Measurements from ENCODE around the gene ARID5B.

Gene ARID5B

GRCh38 chr10:62085821-62086220, 184.3 kb downstream of the ARID5B start:
- no peak for DNase-seq (ENCODE audit: low read depth in 1 of 2, low spot score in 1 of 2)

DNA sequence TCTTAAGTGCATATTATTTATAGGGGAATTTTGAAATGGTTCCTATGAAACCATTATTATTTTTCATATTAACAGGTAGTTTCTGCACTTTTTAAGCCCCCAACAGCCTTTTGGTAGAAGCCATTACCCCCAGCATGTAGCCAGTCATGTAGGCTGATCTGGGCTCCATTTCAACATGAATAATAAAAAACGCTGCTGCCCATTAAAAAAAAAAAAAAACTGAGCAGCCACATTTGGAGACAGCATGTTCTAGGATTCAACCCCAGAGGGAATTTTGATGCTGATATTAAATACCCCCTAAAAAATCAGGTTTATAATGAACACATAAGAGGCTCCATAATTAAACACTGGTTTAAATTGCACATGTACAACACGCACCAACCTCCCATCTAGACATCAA, 185.8 kb downstream of the ARID5B start:
- DNase-seq (ENCODE audit: low read depth in 1 of 2, low spot score in 1 of 2) = no peak

DNA sequence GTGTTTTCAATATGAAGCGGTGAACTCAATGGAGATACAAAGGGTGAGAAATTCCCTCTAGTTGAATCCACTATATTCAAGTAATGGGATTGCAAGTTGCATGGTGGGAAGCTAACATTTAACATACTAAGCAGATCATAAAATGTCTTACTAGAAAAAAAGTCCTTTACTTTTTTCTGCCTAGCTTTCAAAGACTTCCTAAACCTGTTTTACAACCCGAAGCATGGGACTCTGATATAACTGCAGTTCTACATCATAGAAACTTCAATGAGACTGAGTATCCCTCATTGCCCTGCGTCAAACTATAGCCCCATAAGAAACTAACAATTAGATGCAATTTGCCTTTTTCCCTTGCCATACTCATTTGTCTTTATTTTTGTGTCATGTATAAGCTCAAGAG, 187.3 kb downstream of the ARID5B start:
- no peak for DNase-seq (ENCODE audit: low read depth in 1 of 2, low spot score in 1 of 2)

DNA sequence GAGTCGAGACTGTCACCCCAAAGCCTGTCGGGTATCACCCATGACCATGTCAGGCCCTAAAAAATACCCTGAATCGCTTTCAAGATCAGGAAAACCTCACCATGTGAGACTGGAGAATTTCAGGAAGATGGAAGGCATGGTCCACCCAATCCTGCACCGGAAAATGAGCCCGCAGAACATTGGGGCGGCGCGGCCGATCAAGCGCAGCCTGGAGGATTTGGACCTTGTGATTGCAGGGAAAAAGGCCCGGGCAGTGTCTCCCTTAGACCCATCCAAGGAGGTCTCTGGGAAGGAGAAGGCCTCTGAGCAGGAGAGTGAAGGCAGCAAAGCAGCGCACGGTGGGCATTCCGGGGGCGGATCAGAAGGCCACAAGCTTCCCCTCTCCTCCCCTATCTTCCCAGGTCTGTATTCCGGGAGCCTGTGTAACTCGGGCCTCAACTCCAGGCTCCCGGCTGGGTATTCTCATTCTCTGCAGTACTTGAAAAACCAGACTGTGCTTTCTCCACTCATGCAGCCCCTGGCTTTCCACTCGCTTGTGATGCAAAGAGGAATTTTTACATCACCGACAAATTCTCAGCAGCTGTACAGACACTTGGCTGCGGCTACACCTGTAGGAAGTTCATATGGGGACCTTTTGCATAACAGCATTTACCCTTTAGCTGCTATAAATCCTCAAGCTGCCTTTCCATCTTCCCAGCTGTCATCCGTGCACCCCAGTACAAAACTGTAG, 191.0 kb downstream of the ARID5B start:
- DNase-seq (ENCODE audit: low read depth in 1 of 2, low spot score in 1 of 2) = no peak

- DNase-seq (ENCODE audit: low read depth in 1 of 2, low spot score in 1 of 2) = no peak
These were observed 192.4 kb downstream of the ARID5B start for GRCh38 chr10:62093863-62094291.

- DNase-seq (ENCODE audit: low read depth in 1 of 2, low spot score in 1 of 2) = no peak
These were observed 194.0 kb downstream of the ARID5B start for GRCh38 chr10:62095181-62096122.

DNA sequence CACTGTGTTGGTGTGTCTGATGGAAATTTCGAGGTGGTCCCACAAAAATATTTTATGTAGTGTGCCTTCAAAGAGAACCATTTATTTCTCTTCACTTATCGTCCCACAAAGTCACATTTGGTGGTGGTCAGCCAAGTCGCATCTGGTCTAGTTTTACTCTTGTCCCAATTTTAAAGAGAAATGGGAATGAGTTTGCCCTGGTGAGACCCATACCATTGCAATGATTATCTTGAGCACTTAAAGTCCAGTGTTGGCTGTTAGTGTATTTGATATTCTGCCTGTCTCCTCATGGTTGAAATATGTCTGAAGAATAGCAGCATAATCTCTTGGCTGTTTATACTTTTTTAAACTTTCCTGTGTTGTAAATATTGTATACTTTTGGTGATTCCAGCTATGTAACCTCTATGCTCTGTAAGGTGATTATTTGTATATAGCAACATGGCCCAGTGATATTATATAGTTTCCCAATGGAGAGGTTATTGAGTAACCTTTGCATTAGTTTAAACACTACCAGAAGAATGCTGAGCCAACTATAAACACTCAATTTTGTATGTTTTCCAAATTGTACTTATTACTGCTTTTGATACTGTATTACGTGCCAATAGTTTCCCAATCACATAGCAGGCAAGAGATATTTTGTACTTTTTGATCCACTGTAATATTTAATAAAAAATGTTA, 194.9 kb downstream of the ARID5B start:
- no peak for DNase-seq (ENCODE audit: low read depth in 1 of 2, low spot score in 1 of 2)

DNA sequence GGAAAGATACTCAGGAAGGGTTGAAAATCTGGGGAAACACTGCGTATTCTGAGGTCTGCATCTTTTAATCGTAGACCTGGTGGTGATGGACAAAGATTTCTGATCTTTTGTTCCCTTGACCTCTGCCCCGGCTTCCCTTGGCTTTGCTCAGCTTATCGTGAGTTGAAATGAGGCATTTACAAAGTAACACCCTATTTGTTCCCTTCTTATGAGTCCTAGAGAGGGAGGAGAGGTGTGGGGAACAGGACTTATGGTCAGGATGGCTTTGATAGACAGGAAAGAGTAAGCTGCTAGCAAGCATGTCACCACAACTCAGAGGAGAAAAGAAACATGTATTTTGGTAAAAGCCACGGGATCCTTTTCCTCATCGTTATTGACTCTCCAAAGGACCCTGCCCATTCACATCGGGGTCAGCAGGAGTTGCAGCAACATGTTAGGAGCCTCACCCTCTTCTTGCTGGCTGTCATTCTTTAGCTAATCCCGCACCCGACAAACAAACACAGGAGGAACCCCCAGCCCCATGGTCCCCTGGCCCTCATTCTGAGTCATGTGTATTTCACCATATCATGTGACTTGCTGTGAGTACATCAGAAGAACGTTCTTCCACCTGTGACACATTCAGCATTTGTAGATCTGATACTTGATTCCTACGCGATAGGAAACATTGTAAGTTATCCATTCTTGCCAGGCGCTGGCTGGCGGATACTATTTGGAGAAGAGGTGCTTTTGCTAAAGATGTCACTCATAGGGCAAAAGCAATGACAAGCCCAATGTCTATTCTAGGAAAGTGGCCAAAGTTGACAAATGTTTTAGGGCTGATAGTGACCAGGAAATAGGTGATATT, 197.0 kb downstream of the ARID5B start:
- DNase-seq (ENCODE audit: low read depth in 1 of 2, low spot score in 1 of 2) = no peak

DNA sequence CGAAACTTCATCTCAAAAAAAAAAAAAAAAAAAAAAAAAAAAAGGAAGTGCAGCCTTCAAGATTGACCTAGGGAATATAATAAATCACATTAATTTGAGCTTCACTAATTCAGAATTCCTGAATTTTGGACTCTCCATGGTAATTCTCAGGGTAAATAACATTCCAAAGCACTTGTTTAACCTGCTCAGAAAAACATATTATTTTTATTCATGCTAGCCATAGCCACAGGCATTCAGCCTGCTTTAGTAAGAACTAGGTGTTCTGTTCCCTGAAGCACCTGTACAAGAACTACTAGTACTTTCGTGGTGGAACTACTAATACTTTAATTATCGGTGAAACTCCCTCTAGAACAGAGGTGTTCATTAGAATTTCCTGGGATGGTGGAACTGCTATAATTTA, 197.8 kb downstream of the ARID5B start:
- DNase-seq (ENCODE audit: low read depth in 1 of 2, low spot score in 1 of 2) = no peak

- DNase-seq (ENCODE audit: low read depth in 1 of 2, low spot score in 1 of 2) = no peak
These were observed 202.4 kb downstream of the ARID5B start for GRCh38 chr10:62103857-62104256.

GRCh38 chr10:62106929-62107519, 205.5 kb downstream of the ARID5B start:
- no peak for DNase-seq (ENCODE audit: low read depth in 1 of 2, low spot score in 1 of 2)

GRCh38 chr10:62108759-62109586, 207.5 kb downstream of the ARID5B start:
- no peak for DNase-seq (ENCODE audit: low read depth in 1 of 2, low spot score in 1 of 2)

- DNase-seq (ENCODE audit: low read depth in 1 of 2, low spot score in 1 of 2) = no peak
These were observed 208.2 kb downstream of the ARID5B start for GRCh38 chr10:62109587-62110293.

GRCh38 chr10:62112300-62112699, 210.8 kb downstream of the ARID5B start:
- no peak for DNase-seq (ENCODE audit: low read depth in 1 of 2, low spot score in 1 of 2)

- no peak for DNase-seq (ENCODE audit: low read depth in 1 of 2, low spot score in 1 of 2)
These were observed 211.5 kb downstream of the ARID5B start for GRCh38 chr10:62112963-62113362.

- no peak for DNase-seq (ENCODE audit: low read depth in 1 of 2, low spot score in 1 of 2)
These were observed 212.2 kb downstream of the ARID5B start for GRCh38 chr10:62113680-62114079.

GRCh38 chr10:62115321-62115720, 213.8 kb downstream of the ARID5B start:
- DNase-seq (ENCODE audit: low read depth in 1 of 2, low spot score in 1 of 2) = no peak

GRCh38 chr10:62115842-62116241, 214.3 kb downstream of the ARID5B start:
- no peak for DNase-seq (ENCODE audit: low read depth in 1 of 2, low spot score in 1 of 2)

GRCh38 chr10:62116896-62117295, 215.4 kb downstream of the ARID5B start:
- no peak for DNase-seq (ENCODE audit: low read depth in 1 of 2, low spot score in 1 of 2)

All from stimulated activated CD4-positive, alpha-beta T cell treated with anti-CD3 and anti-CD28 coated beads, Interleukin-15, amount 100 ng/mL, for 1 hour (primary cell).